HepG2 (cell line): ENCODE measurements around the gene AGAP1. TPM values are rescaled to one million over a fixed set of nuclear protein-coding genes. Genes with fewer than 3 reads are reported as not detected.

Experiments
- ATAC-seq: fragments of 200-7000 bp; cut with Tn5 transposase; 3 replicates; pipeline ENCODE4 v1.9.1; 2020; ENCODE audit warnings: mild to moderate bottlenecking, moderate library complexity
- BruUV-seq: library from RNA; stranded (reverse); fragments of 400-500 nt; replicated peaks from 2 replicates; lab custom pipeline; 2021; lab: Mats Ljungman, UMichigan
- CTCF ChIA-PET: fragments of 300-600 bp; formaldehyde crosslinking; extraction: SDS; loops from one replicate; lab custom pipeline; 2021; ENCODE audit warnings: low total read pairs, inconsistent platforms, low intra/inter-chr PET ratio; lab: Yijun Ruan, JAX
- POLR2A ChIA-PET: fragments of 350-600 bp; sonication (Branson Sonifier 250); formaldehyde crosslinking; loops from one replicate; lab custom pipeline; 2020; ENCODE audit warnings: antibody characterized with exemption, inconsistent platforms; lab: Yijun Ruan, JAX
- DNase-seq: peaks from one replicate; pipeline ENCODE4 v3.0.0-alpha.2; 2015; ENCODE audit warnings: low spot score
- FAIRE-seq: peaks from 3 replicates; lab custom pipeline; 2011; peaks lifted over from hg19 to GRCh38; lab: Jason Lieb, UNC
- H2AFZ ChIP-seq: one replicate; pipeline ENCODE4 v1.6.1; 2011; ENCODE audit warnings: low read length, inconsistent platforms
- H3K27ac ChIP-seq: fragments of 300-600 bp; 3 replicates; pipeline ENCODE4 v1.8.0; 2011; ENCODE audit warnings: mixed run types, mild to moderate bottlenecking, mixed read lengths, low read length, inconsistent platforms; ENCODE audit not compliant: insufficient read depth; ENCODE audit errors: extremely low read length
- H3K27me3 ChIP-seq, 2 experiments: fragments of 200-600 bp in 1 of 2; 2 replicates in 1 of 2; 3 replicates in 1 of 2; pipeline versions ENCODE4 v1.6.0 to v1.8.0; 2011; ENCODE audit warnings: low read length in 2 of 2, mild to moderate bottlenecking in 2 of 2, moderate library complexity in 2 of 2, inconsistent platforms in 1 of 2; ENCODE audit not compliant: insufficient read depth in 2 of 2, control insufficient read depth in 1 of 2
- H3K36me3 ChIP-seq, 2 experiments: fragments of 200-600 bp in 1 of 2; replicated peaks in 1 of 2; 2 replicates in 1 of 2; 3 replicates in 1 of 2; pipeline versions ENCODE4 v1.5.1 to v1.8.0; 2011; ENCODE audit warnings: low read length in 2 of 2, inconsistent platforms in 1 of 2; ENCODE audit not compliant: insufficient read depth in 2 of 2, control insufficient read depth in 1 of 2
- H3K4me1 ChIP-seq: 2 replicates; pipeline ENCODE4 v1.5.1; 2012; ENCODE audit warnings: low read length, inconsistent platforms; ENCODE audit not compliant: insufficient read depth
- H3K4me2 ChIP-seq: 2 replicates; pipeline ENCODE4 v1.6.0; 2011; ENCODE audit warnings: low read depth, low read length, inconsistent platforms
- H3K4me3 ChIP-seq, 3 experiments: fragments of 200-600 bp in 1 of 3; sonication (generic), shearing (Covaris generic) in 1 of 3; replicated peaks in 1 of 3; 2 replicates each; pipeline ENCODE4 v1.5.1; 2011 to 2016; ENCODE audit warnings: low read length in 3 of 3, inconsistent platforms in 2 of 3, low read depth in 2 of 3, mild to moderate bottlenecking in 2 of 3, control low read depth in 1 of 3, mixed read lengths in 1 of 3; ENCODE audit not compliant: insufficient read depth in 1 of 3
- H3K79me2 ChIP-seq: one replicate; pipeline ENCODE4 v1.6.1; 2011; ENCODE audit warnings: low read length, inconsistent platforms; ENCODE audit not compliant: insufficient read depth
- H3K9ac ChIP-seq: 2 replicates; pipeline ENCODE4 v1.6.0; 2011; ENCODE audit warnings: mild to moderate bottlenecking, low read depth, low read length, inconsistent platforms; ENCODE audit not compliant: insufficient read depth
- H3K9me3 ChIP-seq: 2 replicates; pipeline ENCODE4 v1.5.1; 2012; ENCODE audit warnings: mild to moderate bottlenecking, low read length
- H4K20me1 ChIP-seq: 2 replicates; pipeline ENCODE4 v1.6.0; 2011; ENCODE audit warnings: inconsistent platforms, mild to moderate bottlenecking, low read length, moderate library complexity; ENCODE audit not compliant: insufficient read depth
- AKAP8 ChIP-seq: sonication (generic); formaldehyde crosslinking; IDR thresholded peaks from 2 replicates; pipeline ENCODE4 v1.5.1; 2020; ENCODE audit warnings: mild to moderate bottlenecking, missing genetic modification reagents
- MTF1 ChIP-seq: sonication (generic); formaldehyde crosslinking; IDR thresholded peaks from 2 replicates; pipeline ENCODE4 v1.5.0; 2020; ENCODE audit warnings: missing genetic modification reagents
- MXI1 ChIP-seq: IDR thresholded peaks from 3 replicates; pipeline ENCODE4 v1.6.1; 2012; ENCODE audit warnings: low read depth, low read length, inconsistent platforms, borderline replicate concordance
- MZF1 ChIP-seq: sonication (generic); formaldehyde crosslinking; IDR thresholded peaks from 2 replicates; pipeline ENCODE4 v1.8.1; 2023; ENCODE audit warnings: mild to moderate bottlenecking, missing genetic modification reagents, borderline replicate concordance
- NR2F1 ChIP-seq, 2 experiments: fragments of 450-650 bp in 1 of 2; formaldehyde crosslinking in 1 of 2; IDR thresholded peaks; 2 replicates each; pipeline versions ENCODE4 v1.5.0 to v1.6.1; 2016 to 2020; ENCODE audit warnings: mild to moderate bottlenecking in 1 of 2, missing compliant biosample characterization in 1 of 2, missing genetic modification reagents in 1 of 2, moderate library complexity in 1 of 2
- PCBP1 ChIP-seq: fragments of 200-400 bp; formaldehyde crosslinking; IDR thresholded peaks from 2 replicates; pipeline ENCODE4 v1.6.1; 2017; ENCODE audit warnings: mild to moderate bottlenecking, low read depth, low read length, borderline replicate concordance
- SATB2 ChIP-seq: sonication (generic); formaldehyde crosslinking; IDR thresholded peaks from 2 replicates; pipeline ENCODE4 v1.5.0; 2020; ENCODE audit warnings: missing genetic modification reagents
- SMAD9 ChIP-seq: sonication (generic); formaldehyde crosslinking; IDR thresholded peaks from 2 replicates; pipeline ENCODE4 v1.5.1; 2020; ENCODE audit warnings: mild to moderate bottlenecking, missing genetic modification reagents
- TP53 ChIP-seq: sonication (generic); formaldehyde crosslinking; conservative IDR thresholded peaks from 2 replicates; pipeline ENCODE4 v1.4.0; 2020; ENCODE audit warnings: missing genetic modification reagents
- ZFP41 ChIP-seq: sonication (generic); formaldehyde crosslinking; IDR thresholded peaks from 2 replicates; pipeline ENCODE4 v1.4.0; 2020; ENCODE audit warnings: mild to moderate bottlenecking, missing genetic modification reagents, borderline replicate concordance
- ZFP62 ChIP-seq: sonication (generic); formaldehyde crosslinking; IDR thresholded peaks from 2 replicates; pipeline ENCODE4 v1.4.0; 2020; ENCODE audit warnings: missing genetic modification reagents
- ZNF605 ChIP-seq: sonication (generic); formaldehyde crosslinking; IDR thresholded peaks from 2 replicates; pipeline ENCODE4 v1.8.0; 2022; ENCODE audit warnings: mild to moderate bottlenecking, missing genetic modification reagents
- ZNF75D ChIP-seq: sonication (generic); formaldehyde crosslinking; IDR thresholded peaks from 2 replicates; pipeline ENCODE4 v1.8.1; 2023; ENCODE audit warnings: missing genetic modification reagents, mild to moderate bottlenecking, borderline replicate concordance
- ZNF792 ChIP-seq: IDR thresholded peaks from 2 replicates; pipeline ENCODE4 v1.6.1; 2016
- WGBS: methylation state at CpG from one replicate; pipeline ENCODE4 v1.1.6; 2017; ENCODE audit warnings: low lambda C conversion rate; 5-methylcytosine and 5-hydroxymethylcytosine counted together
- in situ Hi-C: cut with HindIII; loops from 2 replicates; pipeline ENCODE4 v1.10.0; 2017; ENCODE audit warnings: low pct_unique_long_range_greater_than_20kb; ENCODE audit not compliant: extremely low pct_ligation_motif_present
- intact Hi-C: fragments of 100-400 bp; cut with micrococcal nuclease; formaldehyde crosslinking; loops from one replicate; pipeline ENCODE4 v1.10.0; 2022; ENCODE audit not compliant: unreplicated experiment
- polyA plus RNA-seq, 8 experiments: library from polyadenylated mRNA; depleted of rRNA in 3 of 8; stranded (reverse) in 7 of 8; unstranded in 1 of 8; fragments of >200 nt; fragmentation: Illumina TruSeq in 4 of 8; extraction: Trizol in 4 of 8; gene quantifications; 2 replicates each; pipeline versions ENCODE4 v1.2.1 to v1.2.3, GENCODE V29; 2011 to 2016; ENCODE audit warnings: low read depth in 4 of 8, missing spikeins in 1 of 8, mixed read lengths in 1 of 8; ENCODE audit not compliant: insufficient read depth in 1 of 8
- total RNA-seq, 5 experiments: library from RNA; depleted of rRNA; stranded (reverse); fragments of >200 nt; fragmentation: Illumina TruSeq; extraction: Trizol; gene quantifications; 2 replicates each; pipeline ENCODE4 v1.2.3, GENCODE V29; 2016; ENCODE audit warnings: low read depth in 1 of 5
- TF ChIP-seq, protein P1 (sequence below): IDR thresholded peaks from 2 replicates; pipeline ENCODE4 v1.6.1; 2018; ENCODE audit warnings: missing genetic modification reagents, mild to moderate bottlenecking, missing compliant biosample characterization
- TF ChIP-seq, protein P2 (sequence below): sonication (generic); formaldehyde crosslinking; IDR thresholded peaks from 2 replicates; pipeline ENCODE4 v1.8.1; 2023; ENCODE audit warnings: missing genetic modification reagents, mild to moderate bottlenecking, borderline replicate concordance
- TF ChIP-seq, protein P3 (sequence below): sonication (generic); formaldehyde crosslinking; IDR thresholded peaks from 2 replicates; pipeline ENCODE4 v1.8.1; 2022; ENCODE audit warnings: mild to moderate bottlenecking, missing genetic modification reagents

AGAP1 gene
- total and polyA plus RNA-seq, 2 of the 13 experiments (the other 11 are each of a cell fraction or from before 2014, with no cell fraction given): 21.2 to 32.7 TPM

DNA sequence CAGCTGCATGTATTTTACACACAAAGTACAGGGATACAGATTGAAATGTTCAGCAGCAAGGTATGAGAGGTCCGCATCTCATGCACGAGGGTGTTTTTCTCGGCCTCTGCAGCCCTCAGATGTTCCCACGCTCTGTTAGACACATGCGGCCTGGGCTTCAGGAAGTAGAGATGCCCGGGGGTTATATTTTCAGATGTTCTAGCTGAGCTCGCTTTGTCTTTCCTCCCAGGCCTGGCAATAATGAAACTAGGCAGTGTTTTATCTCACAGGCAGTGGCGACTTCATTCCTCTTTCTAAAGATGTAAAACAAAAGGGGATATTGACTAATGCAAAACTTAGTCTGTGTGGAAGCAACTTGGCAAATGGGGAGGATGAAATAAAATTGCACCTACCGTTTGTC is 483.6 kb downstream of the AGAP1 start:
- Histone ChIP-seq H3K9ac (no peak overlapping the region), H3K79me2 (no peaks in the 10 kb centered on the region), H3K27ac (no peak overlapping the region), H3K9me3 (no peaks in the 10 kb centered on the region), H2AFZ (no peak overlapping the region), H3K36me3 (peaks cover 19 to 43% of the 10 kb centered on the region in 2 experiments), H3K4me2 (no peak overlapping the region), H3K4me1 (no peaks in the 10 kb centered on the region)
- 97% methylated on average over 9 of the region's 9 CpGs for WGBS
- CTCF ChIA-PET: no interaction called here
- DNase-seq: no peak
- FAIRE-seq: no peak
- in situ Hi-C loops: no loop called here
- POLR2A ChIA-PET: no interaction called here
- intact Hi-C loops: no loop called here
- TF ChIP-seq TP53 (CRISPR knock-in tag) (no peak), SATB2 (no peak), SMAD9 (CRISPR knock-in tag) (no peak)
- TF ChIP-seq, all 625 proteins: peak for 0
- H4K20me1 ChIP-seq: 0 out of 2 replicates have a peak, but pooled peaks cover 2% of the 10 kb centered on the region
- ATAC-seq: no peak
- no peaks in the 10 kb centered on the region for H3K27me3 ChIP-seq
- BruUV-seq: no TSS peak
- H3K4me3 ChIP-seq: no peak overlapping the region

DNA sequence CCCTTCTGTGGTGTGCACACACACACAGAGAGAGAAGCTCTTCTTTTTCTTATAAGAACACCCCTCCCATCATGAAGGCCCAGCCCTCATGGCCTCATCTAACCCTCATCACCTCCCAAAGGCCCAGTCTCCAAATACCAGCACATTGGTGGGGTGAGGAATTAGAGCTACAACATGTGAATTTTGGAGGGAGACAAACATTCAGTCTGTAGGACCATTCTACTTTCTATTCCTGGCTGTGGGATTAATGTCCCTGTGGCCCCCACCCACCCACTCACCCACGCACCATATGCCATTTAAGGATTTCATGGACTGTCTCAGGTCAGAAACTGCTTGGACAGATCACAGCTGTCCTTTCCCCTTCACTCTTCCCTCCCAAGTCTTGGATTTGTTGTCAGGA is 484.2 kb downstream of the AGAP1 start:
- no peak overlapping the region for H3K27ac ChIP-seq
- no peak overlapping the region for H3K4me2 ChIP-seq
- intact Hi-C loops: no loop called here
- peaks cover 19 to 43% of the 10 kb centered on the region in 2 experiments for H3K36me3 ChIP-seq
- H3K4me3 ChIP-seq: no peak overlapping the region
- H3K79me2 ChIP-seq: no peaks in the 10 kb centered on the region
- H3K4me1 ChIP-seq: no peaks in the 10 kb centered on the region
- H2AFZ ChIP-seq: no peak overlapping the region
- no peaks in the 10 kb centered on the region for H3K9me3 ChIP-seq
- FAIRE-seq: no peak
- no peaks in the 10 kb centered on the region for H3K27me3 ChIP-seq
- no peak for DNase-seq
- ATAC-seq: no peak
- ChIA-PET CTCF (no interaction called here), POLR2A (no interaction called here)
- WGBS: 100% methylated on average over 1 of the region's 1 CpG
- in situ Hi-C loops: no loop called here
- H3K9ac ChIP-seq: no peak overlapping the region
- BruUV-seq: no TSS peak
- H4K20me1 ChIP-seq: 0 out of 2 replicates have a peak, but pooled peaks cover 2% of the 10 kb centered on the region
- TF ChIP-seq NR2F1 (CRISPR knock-in tag; IDR thresholded peaks at IDR 0.05) (no peak), ZNF75D (CRISPR knock-in tag) (no peak), ZNF792 (no peak), MTF1 (no peak), PCBP1 (no peak), AKAP8 (no peak), MXI1 (no peak), ZFP62 (CRISPR knock-in tag) (no peak), ZFP41 (no peak), ZNF605 (CRISPR knock-in tag) (no peak), MZF1 (CRISPR knock-in tag) (no peak)
- TF ChIP-seq, protein P1, sequence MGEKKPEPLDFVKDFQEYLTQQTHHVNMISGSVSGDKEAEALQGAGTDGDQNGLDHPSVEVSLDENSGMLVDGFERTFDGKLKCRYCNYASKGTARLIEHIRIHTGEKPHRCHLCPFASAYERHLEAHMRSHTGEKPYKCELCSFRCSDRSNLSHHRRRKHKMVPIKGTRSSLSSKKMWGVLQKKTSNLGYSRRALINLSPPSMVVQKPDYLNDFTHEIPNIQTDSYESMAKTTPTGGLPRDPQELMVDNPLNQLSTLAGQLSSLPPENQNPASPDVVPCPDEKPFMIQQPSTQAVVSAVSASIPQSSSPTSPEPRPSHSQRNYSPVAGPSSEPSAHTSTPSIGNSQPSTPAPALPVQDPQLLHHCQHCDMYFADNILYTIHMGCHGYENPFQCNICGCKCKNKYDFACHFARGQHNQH (CRISPR knock-in tag): no peak
- TF ChIP-seq, protein P2, sequence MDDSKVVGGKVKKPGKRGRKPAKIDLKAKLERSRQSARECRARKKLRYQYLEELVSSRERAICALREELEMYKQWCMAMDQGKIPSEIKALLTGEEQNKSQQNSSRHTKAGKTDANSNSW: no peak
- TF ChIP-seq, protein P3, sequence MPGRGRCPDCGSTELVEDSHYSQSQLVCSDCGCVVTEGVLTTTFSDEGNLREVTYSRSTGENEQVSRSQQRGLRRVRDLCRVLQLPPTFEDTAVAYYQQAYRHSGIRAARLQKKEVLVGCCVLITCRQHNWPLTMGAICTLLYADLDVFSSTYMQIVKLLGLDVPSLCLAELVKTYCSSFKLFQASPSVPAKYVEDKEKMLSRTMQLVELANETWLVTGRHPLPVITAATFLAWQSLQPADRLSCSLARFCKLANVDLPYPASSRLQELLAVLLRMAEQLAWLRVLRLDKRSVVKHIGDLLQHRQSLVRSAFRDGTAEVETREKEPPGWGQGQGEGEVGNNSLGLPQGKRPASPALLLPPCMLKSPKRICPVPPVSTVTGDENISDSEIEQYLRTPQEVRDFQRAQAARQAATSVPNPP (CRISPR knock-in tag): no peak
